GM10847 (cell line): ENCODE data around the gene KCNJ4.

ENCODE experiments used
- POLR2A ChIP-seq: IDR thresholded peaks from 2 replicates; pipeline ENCODE4 v1.6.1; 2011; ENCODE audit not compliant: insufficient read length; ENCODE audit errors: extremely low read depth

Gene KCNJ4

DNA sequence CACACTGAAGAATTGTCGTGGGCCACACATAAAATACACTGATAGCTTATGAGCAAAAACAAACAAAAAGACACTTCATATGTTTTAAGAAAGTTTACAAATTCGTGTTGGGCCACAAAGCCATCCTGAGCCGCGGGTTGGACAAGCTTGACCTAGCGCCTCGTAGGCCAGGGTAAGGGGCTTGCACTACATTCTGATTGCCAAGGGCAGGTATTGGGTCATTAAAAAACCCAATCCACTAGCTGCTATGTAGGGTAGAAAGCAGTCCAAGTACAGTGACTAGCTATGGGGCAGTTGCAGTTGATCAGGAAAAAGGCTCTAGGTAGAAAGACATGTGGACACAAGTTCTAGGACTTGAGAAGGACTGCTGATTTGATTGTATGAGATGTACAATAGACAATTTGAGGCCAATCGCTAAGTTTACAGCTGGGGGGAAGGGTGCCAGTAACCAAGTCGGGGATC, 26.9 kb upstream of the KCNJ4 start:
- no peak for TF ChIP-seq POLR2A

DNA sequence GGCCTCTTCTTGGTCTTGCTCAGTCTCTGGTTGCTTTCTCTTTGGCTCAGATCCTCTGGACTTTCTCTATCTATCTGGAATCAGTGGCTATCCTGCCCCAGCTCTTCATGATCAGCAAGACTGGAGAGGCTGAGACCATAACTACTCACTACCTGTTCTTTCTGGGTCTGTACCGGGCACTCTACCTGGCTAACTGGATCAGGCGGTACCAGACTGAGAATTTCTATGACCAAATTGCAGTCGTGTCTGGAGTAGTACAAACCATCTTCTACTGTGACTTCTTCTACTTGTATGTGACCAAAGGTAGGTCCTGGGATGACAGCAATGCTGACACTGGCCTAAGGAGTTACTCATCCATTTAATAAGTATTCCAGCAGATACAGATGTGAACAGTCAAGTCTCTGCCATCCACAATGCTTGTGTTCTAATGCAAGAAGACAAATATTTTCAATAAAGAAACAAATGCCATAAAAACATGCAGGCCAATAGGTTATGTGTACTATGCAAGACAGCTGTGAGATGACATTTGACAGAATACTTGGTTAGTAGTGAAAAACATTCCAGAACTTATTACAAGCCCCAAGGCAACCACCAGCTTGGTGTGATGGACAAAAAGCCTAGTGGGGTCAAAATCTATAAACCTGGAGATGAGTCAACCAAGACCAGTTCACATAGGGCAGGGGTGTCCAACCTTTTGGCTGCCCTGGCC, 26.3 kb upstream of the KCNJ4 start:
- TF ChIP-seq POLR2A: no peak

DNA sequence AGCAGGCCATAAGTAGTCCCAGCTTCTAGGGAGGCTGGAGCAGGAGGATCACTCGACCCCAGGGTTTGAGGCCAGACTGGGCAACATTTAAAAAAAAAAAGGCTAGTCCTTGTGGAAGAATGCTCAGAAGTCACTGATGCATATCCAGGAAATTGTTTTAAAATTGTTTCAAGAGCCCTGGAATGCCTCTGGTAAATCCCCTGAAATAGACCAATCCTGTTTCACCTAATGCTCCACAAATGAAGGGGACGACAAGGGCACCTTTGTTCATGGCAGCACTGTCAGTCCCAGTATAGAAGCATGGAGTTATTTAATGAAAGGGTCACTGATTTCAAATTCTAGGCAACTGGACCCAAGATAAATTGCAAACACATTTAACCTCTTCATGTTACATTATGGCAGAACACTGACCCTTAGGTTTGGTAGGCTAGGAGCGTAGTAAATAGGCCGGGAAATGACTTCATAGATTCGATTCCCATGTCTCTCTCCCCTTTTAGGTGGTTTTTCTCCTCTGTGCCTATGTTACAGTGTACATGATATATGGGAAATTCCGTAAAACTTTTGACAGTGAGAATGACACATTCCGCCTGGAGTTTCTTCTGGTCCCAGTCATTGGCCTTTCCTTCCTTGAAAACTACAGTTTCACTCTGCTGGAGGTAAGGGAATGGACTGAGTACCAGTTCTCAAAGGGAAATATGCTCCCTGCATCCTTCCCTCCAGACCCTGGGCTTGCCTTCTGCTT, 24.3 kb upstream of the KCNJ4 start:
- no peak for TF ChIP-seq POLR2A

DNA sequence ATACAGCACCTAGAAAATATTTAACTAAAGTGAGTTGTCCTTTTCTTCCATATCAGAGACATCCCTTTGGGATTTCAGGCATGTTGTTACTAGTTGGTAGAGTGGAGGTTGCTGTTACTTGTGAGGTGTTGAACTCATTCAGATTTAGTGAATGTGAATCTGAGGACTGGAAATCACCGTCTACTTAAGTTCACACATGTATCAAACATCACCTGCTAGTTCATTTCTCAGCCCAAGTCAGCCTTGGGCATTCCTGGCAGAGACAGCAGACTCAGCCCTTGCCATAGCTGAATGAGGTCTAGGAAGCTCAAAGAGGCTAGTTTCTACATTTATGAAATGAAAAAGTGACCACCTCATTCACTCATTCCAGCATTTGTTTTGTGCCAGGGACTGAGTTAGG, 22.6 kb upstream of the KCNJ4 start:
- TF ChIP-seq POLR2A: no peak

DNA sequence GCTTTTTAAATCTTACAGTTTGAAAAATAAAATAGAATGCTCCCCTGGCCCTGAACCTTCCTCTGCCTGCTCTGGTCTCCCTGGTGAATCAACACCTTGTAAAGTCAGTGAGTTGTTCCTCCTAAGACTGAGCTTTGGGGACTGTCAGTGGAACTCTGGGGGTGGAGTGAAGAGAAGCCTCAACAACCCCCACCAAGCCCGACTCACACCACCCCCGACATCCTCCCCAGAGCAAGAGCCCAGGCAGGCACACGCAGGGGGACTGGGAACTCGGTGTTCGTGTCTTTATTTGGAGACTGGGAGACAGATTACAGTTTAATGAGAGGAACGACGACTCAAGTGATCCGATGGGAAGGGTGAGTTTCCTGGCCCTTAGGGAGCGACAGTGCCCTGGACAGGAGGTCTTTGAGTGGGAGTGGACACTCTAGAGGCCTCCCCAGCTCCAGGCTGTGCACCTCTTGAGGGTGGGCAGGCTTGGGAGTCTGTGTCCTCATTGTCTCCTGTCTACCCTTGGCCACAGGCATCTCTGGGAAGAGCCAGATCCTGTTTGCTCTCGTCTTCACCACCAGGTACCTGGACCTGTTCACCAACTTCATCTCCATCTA, 19.1 kb upstream of the KCNJ4 start:
- no peak for TF ChIP-seq POLR2A

DNA sequence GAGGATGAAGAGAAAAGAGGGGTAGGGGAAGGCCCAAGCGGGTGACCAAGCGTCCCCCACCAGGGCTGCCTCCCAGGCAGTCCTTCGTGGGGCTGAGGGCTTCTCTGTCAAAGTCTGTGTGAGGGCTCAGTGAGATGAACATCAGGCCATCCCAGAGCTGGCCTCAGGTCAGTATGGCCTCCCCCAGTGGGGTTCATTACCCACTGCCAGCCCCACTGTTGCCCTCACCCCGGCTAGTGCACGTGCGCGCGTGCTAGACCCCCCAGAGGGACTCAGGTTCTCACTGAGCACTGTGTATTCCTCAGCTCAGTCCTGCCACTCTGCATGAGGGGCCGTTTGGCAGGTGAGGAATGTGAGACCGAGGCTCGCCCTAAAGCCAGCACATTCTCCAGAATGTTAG, 16.2 kb upstream of the KCNJ4 start:
- no peak for TF ChIP-seq POLR2A

DNA sequence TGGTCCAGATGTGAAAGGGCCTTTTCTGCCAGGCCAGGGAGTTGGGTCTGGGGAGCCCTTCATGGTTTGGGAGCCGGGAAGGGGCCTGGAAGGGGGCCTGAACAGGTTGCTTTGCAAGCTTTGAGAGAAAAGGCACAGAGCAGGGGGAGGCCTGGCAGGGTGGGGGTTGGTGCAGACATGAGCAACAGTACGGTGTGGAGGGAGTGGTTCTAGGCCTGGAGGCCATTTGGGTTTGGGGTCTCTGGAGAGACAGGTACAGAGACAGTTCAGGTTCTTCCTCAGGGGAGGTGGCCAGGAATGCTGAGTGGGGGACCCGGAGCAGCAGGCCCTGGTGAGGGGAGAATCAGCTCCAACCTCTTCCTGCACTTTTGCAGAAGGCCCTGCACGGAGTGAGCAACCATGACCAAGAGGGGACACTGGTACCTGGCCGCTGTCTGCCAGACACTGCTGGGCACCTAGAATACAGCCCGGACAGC, 14.3 kb upstream of the KCNJ4 start:
- no peak for TF ChIP-seq POLR2A

DNA sequence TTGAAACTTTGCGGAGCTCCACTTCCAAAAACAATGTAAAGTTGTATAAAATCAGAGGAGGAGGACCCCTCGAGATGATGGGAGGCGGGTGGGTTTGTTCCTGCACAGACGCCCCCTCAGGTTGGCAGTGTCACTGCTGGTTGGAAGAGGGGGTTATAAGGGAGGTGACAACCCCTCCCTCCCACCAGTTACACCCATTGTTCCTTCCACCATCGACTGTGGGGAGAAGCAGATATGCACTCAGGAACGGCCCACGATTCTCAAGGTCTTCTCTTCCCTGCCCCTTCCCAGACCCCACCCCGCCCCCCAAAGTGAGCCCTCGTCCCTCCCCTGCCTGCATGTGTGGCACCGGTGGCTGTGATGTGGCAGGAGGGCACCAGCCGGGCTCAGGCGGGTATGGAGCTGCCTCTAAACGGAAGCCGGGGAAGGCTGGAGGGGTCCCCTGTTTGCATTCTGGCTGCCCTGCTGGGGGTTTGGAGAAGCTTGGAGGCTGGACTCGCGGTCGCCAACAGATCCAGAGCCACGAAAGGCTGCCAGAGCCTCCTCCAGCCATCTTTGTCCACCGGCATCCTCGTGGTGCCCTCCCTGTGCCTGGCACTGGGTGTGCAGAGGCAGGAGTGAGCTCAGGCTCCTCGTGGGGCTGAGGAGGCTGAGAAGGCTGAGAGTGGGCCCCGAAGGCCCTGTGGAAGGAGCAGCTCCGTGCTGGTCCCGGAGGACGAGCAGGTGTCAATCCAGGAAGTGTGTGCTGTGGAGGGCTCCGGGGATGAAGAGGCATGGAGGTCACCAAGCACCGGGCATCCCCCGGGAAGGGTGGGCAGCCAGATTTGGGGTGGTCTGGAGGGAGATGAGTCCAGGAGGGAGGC, 13.7 kb upstream of the KCNJ4 start:
- no peak for TF ChIP-seq POLR2A

DNA sequence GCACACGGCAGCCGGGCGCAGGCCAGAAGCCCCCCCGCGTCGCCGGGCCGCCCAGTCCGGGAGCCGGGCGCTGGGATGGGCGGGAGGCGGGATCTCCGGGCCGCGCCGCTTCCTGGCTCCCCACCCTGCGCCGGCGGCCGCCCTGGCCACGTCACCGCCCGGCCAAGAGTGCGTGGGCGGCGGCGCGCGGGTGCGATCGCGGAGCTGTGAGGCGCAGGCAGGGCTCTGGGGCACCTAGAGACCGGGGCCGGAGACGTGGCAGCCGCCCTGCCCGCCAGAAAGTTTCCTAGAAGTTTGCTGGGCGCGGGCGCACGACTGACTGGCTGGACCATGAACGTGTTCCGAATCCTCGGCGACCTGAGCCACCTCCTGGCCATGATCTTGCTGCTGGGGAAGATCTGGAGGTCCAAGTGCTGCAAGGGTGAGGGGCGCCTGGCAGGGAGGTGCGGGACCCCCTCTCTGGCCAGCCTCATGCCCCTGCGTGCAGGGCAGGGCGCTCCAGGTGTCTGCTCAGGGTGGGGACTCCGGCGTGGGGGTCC, 13.0 kb upstream of the KCNJ4 start, which contains the start of gene KDELR3:
KDELR3 (plus strand) TSS at position 193 of the 539 bp plus-strand sequence; CDS start at position 331, 138 bp downstream.
- no peak for TF ChIP-seq POLR2A

DNA sequence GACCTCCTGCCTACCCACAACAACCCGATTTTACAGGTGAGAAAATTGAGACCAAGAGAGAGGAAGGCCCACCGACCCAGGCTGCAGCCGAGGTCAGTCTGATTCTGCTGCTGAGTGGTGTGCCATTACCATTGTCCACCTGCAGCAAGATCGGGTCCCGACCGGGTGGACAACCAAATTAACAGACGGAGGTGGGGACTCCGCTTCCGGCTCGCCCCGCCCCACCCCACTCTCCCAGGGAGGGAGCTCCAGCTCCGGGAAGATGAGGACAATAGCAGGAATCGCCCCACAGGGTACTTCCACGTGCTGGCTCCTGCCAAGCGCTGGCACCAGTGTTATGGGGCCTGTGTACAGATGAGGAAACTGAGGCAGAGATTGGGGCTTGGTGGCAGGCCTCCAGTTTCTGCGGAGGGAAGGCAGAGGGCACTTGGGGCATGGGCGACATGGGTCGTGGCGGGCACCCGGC, 12.5 kb upstream of the KCNJ4 start:
- no peak for TF ChIP-seq POLR2A

DNA sequence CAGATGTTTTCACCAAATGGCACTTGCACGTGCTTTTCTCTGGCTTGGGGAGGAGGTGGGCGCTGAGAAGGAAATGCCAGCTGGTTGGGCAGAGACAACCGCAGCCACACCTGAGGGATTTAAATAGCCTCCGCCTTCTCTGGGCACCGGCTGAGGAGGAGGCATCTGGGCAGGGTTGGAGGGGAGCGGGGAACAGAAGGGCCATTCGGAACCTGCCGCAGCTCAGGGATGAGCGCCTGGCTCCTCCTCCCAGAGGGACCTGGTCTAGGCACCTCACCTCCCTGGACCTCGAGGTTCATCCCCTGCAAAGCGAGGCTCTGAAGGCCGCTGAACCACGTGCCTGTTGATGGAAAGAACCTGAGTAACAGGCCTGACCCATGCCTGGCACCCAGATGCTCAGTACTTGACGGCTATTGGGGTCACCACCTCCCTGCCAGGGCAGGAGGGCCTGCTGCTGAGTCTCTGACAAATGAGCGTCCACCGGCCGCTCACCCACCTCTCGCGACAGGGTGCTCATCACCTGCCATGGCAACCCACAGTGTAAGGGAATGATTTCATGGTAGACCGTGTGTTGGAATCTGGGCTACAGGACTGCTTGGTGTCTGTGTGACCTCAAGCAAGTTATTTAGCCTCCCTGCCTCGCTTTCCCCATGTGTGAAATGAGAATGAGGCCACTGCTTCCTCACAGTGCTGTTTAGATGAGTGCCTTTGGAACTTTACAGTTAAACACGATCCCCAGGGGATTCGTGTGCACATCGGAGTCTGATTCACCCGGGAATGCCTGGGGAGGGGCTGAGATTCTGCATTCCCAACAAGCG, 10.9 kb upstream of the KCNJ4 start:
- no peak for TF ChIP-seq POLR2A

DNA sequence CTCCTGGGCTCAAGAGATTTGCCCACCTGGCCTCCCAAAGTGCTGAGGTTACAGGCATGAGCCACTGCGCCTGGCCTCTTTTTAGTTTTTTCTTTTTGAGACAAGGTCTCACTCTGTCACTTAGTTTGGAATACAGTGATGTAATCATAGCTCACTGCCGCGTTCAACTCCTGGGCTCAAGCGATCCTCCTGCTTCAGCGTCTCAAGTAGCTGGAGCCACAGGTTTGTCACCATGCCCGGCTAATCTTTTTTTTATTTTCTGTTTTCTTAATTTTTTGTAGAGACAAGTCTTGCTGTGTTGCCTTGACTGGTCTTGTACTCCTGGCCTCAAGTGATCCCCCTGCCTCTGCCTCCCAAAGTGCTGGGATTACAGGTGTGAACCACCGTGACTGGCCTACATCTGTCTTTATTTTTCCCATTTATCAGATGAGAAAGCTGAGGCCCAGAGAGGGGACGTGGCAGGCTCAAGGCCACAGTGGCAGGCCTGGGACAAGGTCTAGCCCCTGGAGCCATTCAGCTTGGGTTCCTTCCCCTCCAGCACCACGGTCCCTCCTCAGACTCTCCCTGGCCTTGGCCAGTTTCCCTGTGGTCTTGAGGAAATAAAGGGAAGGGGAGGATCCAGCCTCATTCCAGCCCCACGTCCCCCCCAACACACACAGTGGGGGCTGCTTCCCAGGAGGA, 10.1 kb upstream of the KCNJ4 start:
- TF ChIP-seq POLR2A: no peak
